Endothelial cell of umbilical vein (primary cell): Measurements from ENCODE around the gene STON2. TPM values are rescaled to one million over a fixed set of nuclear protein-coding genes. Genes with fewer than 3 reads are reported as not detected.

Experiments used
- BruUV-seq: library from RNA; stranded (reverse); fragments of 400-500 nt; replicated peaks from 2 replicates; lab custom pipeline; 2021; lab: Mats Ljungman, UMichigan
- CTCF ChIA-PET: fragments of 300-600, 350-600 bp; sonication (Branson Sonifier 250); formaldehyde crosslinking; loops from one replicate; lab custom pipeline; 2021; ENCODE audit warnings: antibody characterized with exemption, inconsistent platforms; lab: Charles Lee
- POLR2A ChIA-PET: fragments of 300-600, 350-600 bp; sonication (Branson Sonifier 250); formaldehyde crosslinking; loops from one replicate; lab custom pipeline; 2021; ENCODE audit warnings: antibody characterized with exemption, inconsistent platforms; lab: Charles Lee
- DNase-seq: peaks from one replicate; pipeline ENCODE4 v3.0.0-alpha.2; 2011; ENCODE audit warnings: low read depth, low spot score
- FAIRE-seq: peaks from 2 replicates; lab custom pipeline; 2011; peaks lifted over from hg19 to GRCh38; lab: Jason Lieb, UNC
- H2AFZ ChIP-seq: 2 replicates; pipeline ENCODE4 v1.6.0; 2012; ENCODE audit warnings: low read depth, low read length, control low read depth, inconsistent platforms
- H3K27ac ChIP-seq: 2 replicates; pipeline ENCODE4 v1.5.1; 2011; ENCODE audit warnings: low read depth, mild to moderate bottlenecking, control low read depth, low read length, moderate library complexity; ENCODE audit not compliant: insufficient read depth
- H3K27me3 ChIP-seq, 2 experiments: 2 replicates each; pipeline versions ENCODE4 v1.6.0 to v1.6.1; 2011; ENCODE audit warnings: low read length in 2 of 2, mixed read lengths in 1 of 2; ENCODE audit not compliant: control insufficient read depth in 2 of 2, insufficient read depth in 2 of 2
- H3K36me3 ChIP-seq, 2 experiments: 2 replicates in 1 of 2; 3 replicates in 1 of 2; pipeline ENCODE4 v1.5.1; 2011; ENCODE audit warnings: low read length in 2 of 2, mild to moderate bottlenecking in 1 of 2, moderate library complexity in 1 of 2; ENCODE audit not compliant: control insufficient read depth in 2 of 2, insufficient read depth in 2 of 2; ENCODE audit errors: extremely low read depth in 1 of 2
- H3K4me1 ChIP-seq: 3 replicates; pipeline ENCODE4 v1.5.1; 2011; ENCODE audit warnings: mild to moderate bottlenecking, low read length; ENCODE audit not compliant: control insufficient read depth, insufficient read depth; ENCODE audit errors: extremely low read depth
- H3K4me2 ChIP-seq: 2 replicates; pipeline ENCODE4 v1.6.1; 2011; ENCODE audit warnings: low read length, control low read depth, mixed read lengths; ENCODE audit not compliant: insufficient read depth
- H3K4me3 ChIP-seq, 3 experiments: fragments of 200-600 bp in 1 of 3; sonication (generic), shearing (Covaris generic) in 1 of 3; replicated peaks in 1 of 3; 2 replicates each; pipeline ENCODE4 v1.5.1; 2011 to 2016; ENCODE audit warnings: control low read depth in 3 of 3, low read length in 3 of 3, mild to moderate bottlenecking in 2 of 3, inconsistent platforms in 1 of 3, low read depth in 1 of 3, moderate library complexity in 1 of 3; ENCODE audit not compliant: insufficient read depth in 1 of 3
- H3K79me2 ChIP-seq: 2 replicates; pipeline ENCODE4 v1.6.0; 2012; ENCODE audit warnings: low read length, inconsistent platforms; ENCODE audit not compliant: control insufficient read depth, insufficient read depth
- H3K9ac ChIP-seq: replicated peaks from 2 replicates; pipeline ENCODE3; 2011; ENCODE audit warnings: low read length, control low read depth; ENCODE audit not compliant: insufficient read depth; ENCODE audit errors: extremely low read depth
- H3K9me1 ChIP-seq: replicated peaks from 3 replicates; pipeline ENCODE4 v1.6.0; 2011; ENCODE audit warnings: mild to moderate bottlenecking, low read length; ENCODE audit not compliant: control insufficient read depth, insufficient read depth; ENCODE audit errors: extremely low read depth
- H3K9me3 ChIP-seq: replicated peaks from 2 replicates; pipeline ENCODE4 v1.5.1; 2012; ENCODE audit warnings: low read length, inconsistent platforms; ENCODE audit not compliant: control insufficient read depth, insufficient read depth
- H4K20me1 ChIP-seq: replicated peaks from 2 replicates; pipeline ENCODE3; 2011; ENCODE audit warnings: mild to moderate bottlenecking, low read length; ENCODE audit not compliant: control insufficient read depth, insufficient read depth; ENCODE audit errors: extremely low read depth
- CTCF ChIP-seq, 2 donors: IDR thresholded peaks; 1 replicate in 1 of 2; 2 replicates in 1 of 2; pipeline ENCODE4 v1.5.1; 2011; ENCODE audit warnings: low read length in 2 of 2, mild to moderate bottlenecking in 2 of 2, moderate library complexity in 2 of 2, control low read depth in 1 of 2, inconsistent platforms in 1 of 2, low read depth in 1 of 2; ENCODE audit not compliant: insufficient read depth in 1 of 2; ENCODE audit errors: extremely low read depth in 1 of 2
- EZH2 ChIP-seq: IDR thresholded peaks from 2 replicates; pipeline ENCODE4 v1.6.1; 2012; ENCODE audit warnings: borderline replicate concordance, low read depth, mild to moderate bottlenecking, moderate library complexity, low read length, inconsistent platforms; ENCODE audit not compliant: severe bottlenecking
- FOS ChIP-seq: IDR thresholded peaks from 2 replicates; pipeline ENCODE4 v1.6.1; 2011; ENCODE audit warnings: mild to moderate bottlenecking, low read length, moderate library complexity, borderline replicate concordance; ENCODE audit not compliant: insufficient read depth
- GATA2 ChIP-seq: IDR thresholded peaks from 2 replicates; pipeline ENCODE4 v1.7.0; 2011; ENCODE audit warnings: low read depth, mild to moderate bottlenecking, moderate library complexity, mixed read lengths, low read length; ENCODE audit not compliant: insufficient read length, insufficient read depth
- JUN ChIP-seq: IDR thresholded peaks from 2 replicates; pipeline ENCODE4 v1.6.1; 2011; ENCODE audit warnings: borderline replicate concordance, low read depth; ENCODE audit not compliant: insufficient read length, insufficient read depth
- MAX ChIP-seq: IDR thresholded peaks from 2 replicates; pipeline ENCODE4 v1.6.1; 2011; ENCODE audit not compliant: insufficient read depth, insufficient read length
- MYC ChIP-seq: IDR thresholded peaks from one replicate; pipeline ENCODE4 v1.6.1; 2011; ENCODE audit warnings: mild to moderate bottlenecking, low read depth, low read length
- POLR2A ChIP-seq: IDR thresholded peaks from 2 replicates; pipeline ENCODE4 v1.6.1; 2012; ENCODE audit warnings: low read depth, mild to moderate bottlenecking, control low read depth, low read length
- POLR2AphosphoS5 ChIP-seq: IDR thresholded peaks from 2 replicates; pipeline ENCODE4 v1.6.1; 2012; ENCODE audit warnings: low read depth, mild to moderate bottlenecking, control low read depth, low read length, moderate library complexity; ENCODE audit not compliant: insufficient read depth
- dilution Hi-C: fragments of 300-500 bp; cut with MboI; formaldehyde crosslinking; loops from one replicate; pipeline ENCODE4 v1.15.0; 2019; ENCODE audit warnings: low sequenced_read_pairs; ENCODE audit not compliant: extremely low pct_ligation_motif_present
- intact Hi-C: fragments of 100-400 bp; cut with micrococcal nuclease; formaldehyde crosslinking; loops from one replicate; pipeline ENCODE4 v1.10.0; 2022
- polyA plus RNA-seq, 4 experiments: library from polyadenylated mRNA; depleted of rRNA in 3 of 4; stranded (reverse) in 3 of 4; unstranded in 1 of 4; fragments of >200 nt; gene quantifications; 2 replicates each; pipeline versions ENCODE4 v1.2.1 to v1.2.3, GENCODE V29; 2011 to 2012; ENCODE audit warnings: missing spikeins in 1 of 4
- total RNA-seq: library from RNA; stranded (reverse); gene quantifications from 2 replicates; pipeline ENCODE4 v1.2.3, GENCODE V29; 2021

Gene STON2
- total and polyA plus RNA-seq, 2 donors (not counting 3 experiments of a cell fraction or from before 2014, with no cell fraction given), result not detected

- no peak overlapping the region for H3K9ac ChIP-seq
- TF ChIP-seq POLR2AphosphoS5 (no peak), MAX (no peak), CTCF (IDR thresholded peaks at IDR 0.05; ENCODE audit: extremely low read depth in 1 of 2, insufficient read depth in 1 of 2, low read depth in 1 of 2, low read length in 2 of 2) (no peak), GATA2 (no peak), JUN (no peak), EZH2 (no peak), MYC (no peak), POLR2A (no peak), FOS (no peak)
- H4K20me1 ChIP-seq, result no peaks in the 10 kb centered on the region
- no peak overlapping the region for H3K4me3 ChIP-seq
- DNase-seq, result no peak
- CTCF ChIA-PET, result no interaction called here
- H2AFZ ChIP-seq, result no peak overlapping the region
- H3K36me3 ChIP-seq, result no peaks in the 10 kb centered on the region
- intact Hi-C loops, result no loop called here
- dilution Hi-C loops, result no loop called here
- H3K27ac ChIP-seq, result no peak overlapping the region
- no peaks in the 10 kb centered on the region for H3K27me3 ChIP-seq
- H3K4me1 ChIP-seq, result no peaks in the 10 kb centered on the region
- no peaks in the 10 kb centered on the region for H3K79me2 ChIP-seq
- POLR2A ChIA-PET, result no interaction called here
- FAIRE-seq, result no peak
- H3K9me3 ChIP-seq, result no peaks in the 10 kb centered on the region
- BruUV-seq, result no TSS peak
- no peaks in the 10 kb centered on the region for H3K9me1 ChIP-seq
- no peak overlapping the region for H3K4me2 ChIP-seq
These were observed 6.7 kb upstream of the STON2 start for GRCh38 chr14:81406863-81407262.
